DND-41 (cell line): Measurements from ENCODE around the gene FXYD2.

ENCODE experiments used
- ATAC-seq: fragments of 200-7000 bp; cut with Tn5 transposase; 3 replicates; pipeline ENCODE4 v1.9.1; 2021; ENCODE audit warnings: low read depth; ENCODE audit not compliant: insufficient read depth
- DNase-seq: peaks from one replicate; pipeline ENCODE4 v3.0.0-alpha.2; 2020
- H2AFZ ChIP-seq: 2 replicates; pipeline ENCODE4 v1.6.0; 2012; ENCODE audit warnings: low read depth, low read length
- H3K27ac ChIP-seq: 2 replicates; pipeline ENCODE4 v1.5.1; 2012; ENCODE audit warnings: low read length, inconsistent platforms
- H3K27me3 ChIP-seq: fragments of 200-600 bp; sonication (generic); 2 replicates; pipeline ENCODE4 v1.6.0; 2012; ENCODE audit warnings: low read length, mild to moderate bottlenecking, inconsistent platforms; ENCODE audit not compliant: insufficient read depth, poor library complexity
- H3K36me3 ChIP-seq: 2 replicates; pipeline ENCODE4 v1.5.1; 2012; ENCODE audit warnings: low read length, inconsistent platforms; ENCODE audit not compliant: insufficient read depth
- H3K4me1 ChIP-seq: 2 replicates; pipeline ENCODE4 v1.5.1; 2012; ENCODE audit warnings: mild to moderate bottlenecking, low read length; ENCODE audit not compliant: insufficient read depth
- H3K4me2 ChIP-seq: 2 replicates; pipeline ENCODE4 v1.6.0; 2012; ENCODE audit warnings: mild to moderate bottlenecking, moderate library complexity, low read length, inconsistent platforms; ENCODE audit not compliant: insufficient read depth
- H3K4me3 ChIP-seq, 2 experiments: fragments of 200-600 bp in 1 of 2; shearing (Covaris generic) in 1 of 2; 2 replicates each; pipeline ENCODE4 v1.5.1; 2012 to 2016; ENCODE audit warnings: inconsistent platforms in 2 of 2, low read length in 2 of 2, mild to moderate bottlenecking in 2 of 2, low read depth in 1 of 2, moderate library complexity in 1 of 2
- H3K79me2 ChIP-seq: 2 replicates; pipeline ENCODE4 v1.6.0; 2012; ENCODE audit warnings: low read length, inconsistent platforms; ENCODE audit not compliant: insufficient read depth
- H3K9ac ChIP-seq: 2 replicates; pipeline ENCODE4 v1.6.0; 2012; ENCODE audit warnings: low read depth, mild to moderate bottlenecking, inconsistent platforms, low read length, moderate library complexity
- H3K9me3 ChIP-seq: 2 replicates; pipeline ENCODE4 v1.5.1; 2012; ENCODE audit warnings: low read length, moderate library complexity, mild to moderate bottlenecking, inconsistent platforms; ENCODE audit not compliant: insufficient read depth, severe bottlenecking
- H4K20me1 ChIP-seq: 2 replicates; pipeline ENCODE4 v1.6.0; 2012; ENCODE audit warnings: low read length; ENCODE audit not compliant: insufficient read depth
- EZH2 ChIP-seq: IDR thresholded peaks from 3 replicates; pipeline ENCODE4 v1.6.1; 2012; ENCODE audit warnings: borderline replicate concordance, low read depth, mild to moderate bottlenecking, moderate library complexity, low read length, inconsistent platforms; ENCODE audit not compliant: severe bottlenecking
- TF ChIP-seq, protein P1 (sequence below): IDR thresholded peaks from 2 replicates; pipeline ENCODE4 v1.5.1; 2012; ENCODE audit warnings: borderline replicate concordance, low read length, moderate library complexity, mild to moderate bottlenecking; ENCODE audit not compliant: poor library complexity, severe bottlenecking; ENCODE audit errors: extremely low read depth

The FXYD2 gene

GRCh38 chr11:117849781-117850414 lies 25.4 kb upstream of the FXYD2 start:
- Histone ChIP-seq H4K20me1 (no peaks in the 10 kb centered on the region; the same call in 1 of the 2 replicates), H3K9ac (no peak overlapping the region), H3K9me3 (no peaks in the 10 kb centered on the region), H3K36me3 (peaks cover 16% of the 10 kb centered on the region; the same call in 1 of the 2 replicates), H3K4me3 (no peak overlapping the region), H3K27me3 (no peaks in the 10 kb centered on the region), H3K4me2 (no peak overlapping the region), H3K4me1 (no peaks in the 10 kb centered on the region), H2AFZ (no peak overlapping the region), H3K79me2 (peaks cover 43% of the 10 kb centered on the region), H3K27ac (no peak overlapping the region; the same call in 1 of the 2 replicates)
- ATAC-seq (no peak), DNase-seq (no peak)
- TF ChIP-seq, protein P1, sequence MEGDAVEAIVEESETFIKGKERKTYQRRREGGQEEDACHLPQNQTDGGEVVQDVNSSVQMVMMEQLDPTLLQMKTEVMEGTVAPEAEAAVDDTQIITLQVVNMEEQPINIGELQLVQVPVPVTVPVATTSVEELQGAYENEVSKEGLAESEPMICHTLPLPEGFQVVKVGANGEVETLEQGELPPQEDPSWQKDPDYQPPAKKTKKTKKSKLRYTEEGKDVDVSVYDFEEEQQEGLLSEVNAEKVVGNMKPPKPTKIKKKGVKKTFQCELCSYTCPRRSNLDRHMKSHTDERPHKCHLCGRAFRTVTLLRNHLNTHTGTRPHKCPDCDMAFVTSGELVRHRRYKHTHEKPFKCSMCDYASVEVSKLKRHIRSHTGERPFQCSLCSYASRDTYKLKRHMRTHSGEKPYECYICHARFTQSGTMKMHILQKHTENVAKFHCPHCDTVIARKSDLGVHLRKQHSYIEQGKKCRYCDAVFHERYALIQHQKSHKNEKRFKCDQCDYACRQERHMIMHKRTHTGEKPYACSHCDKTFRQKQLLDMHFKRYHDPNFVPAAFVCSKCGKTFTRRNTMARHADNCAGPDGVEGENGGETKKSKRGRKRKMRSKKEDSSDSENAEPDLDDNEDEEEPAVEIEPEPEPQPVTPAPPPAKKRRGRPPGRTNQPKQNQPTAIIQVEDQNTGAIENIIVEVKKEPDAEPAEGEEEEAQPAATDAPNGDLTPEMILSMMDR: no peak
- no peak for TF ChIP-seq EZH2

DNA sequence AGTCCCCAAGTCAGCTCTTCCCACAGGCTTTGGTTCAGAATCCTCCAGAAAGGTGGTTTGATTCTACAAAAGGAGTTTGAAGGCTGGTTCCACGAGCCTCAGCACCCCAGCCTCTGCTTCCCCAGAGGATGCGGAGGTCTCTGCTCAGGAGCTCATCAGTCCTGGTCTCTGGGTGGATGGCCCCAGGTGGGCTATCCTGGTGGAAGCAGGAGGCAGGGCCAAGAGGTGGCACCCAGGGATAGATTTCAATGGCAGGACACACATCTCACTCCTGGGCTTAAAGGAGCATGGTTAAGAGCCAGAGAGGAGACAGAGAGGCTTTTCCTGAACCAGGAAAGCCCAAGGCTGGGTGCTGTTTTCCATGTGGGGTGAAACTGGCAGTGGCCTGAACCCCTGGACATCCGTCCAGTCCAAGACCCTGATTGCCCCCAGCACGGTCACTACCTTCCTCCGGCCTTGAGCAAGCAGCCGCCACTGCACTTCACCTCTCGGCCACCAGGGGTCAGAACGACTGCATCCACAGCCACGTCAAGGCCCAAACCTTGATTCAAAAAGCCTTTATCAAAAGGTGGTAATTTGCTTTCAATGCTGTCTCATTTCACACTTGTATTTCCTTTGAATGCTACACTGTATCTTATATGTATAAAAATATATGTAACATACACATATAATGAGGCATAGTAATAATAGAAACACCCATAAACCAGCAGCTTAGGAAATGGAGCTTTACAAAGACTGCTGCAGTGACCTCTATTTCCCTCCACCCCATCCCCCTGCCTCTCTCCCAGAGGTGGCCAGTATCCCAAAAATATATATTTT lies 19.3 kb upstream of the FXYD2 start:
- peaks cover 41% of the 10 kb centered on the region for H3K36me3 ChIP-seq
- TF ChIP-seq EZH2: no peak
- TF ChIP-seq, protein P1: peak; percentile 98
- peaks cover 19% of the 10 kb centered on the region for H3K79me2 ChIP-seq
- H3K4me3 ChIP-seq: no peak overlapping the region
- peak; percentile 77 for ATAC-seq
- peaks cover 27% of the 10 kb centered on the region for H3K4me1 ChIP-seq
- H3K27ac ChIP-seq: peak overlapping the region; percentile 75
- no peak overlapping the region for H3K4me2 ChIP-seq
- peak; percentile 77 for DNase-seq
- no peaks in the 10 kb centered on the region for H3K9me3 ChIP-seq
- peak overlapping the region; percentile 25 for H3K9ac ChIP-seq
- H3K27me3 ChIP-seq: no peaks in the 10 kb centered on the region
- no peak overlapping the region for H2AFZ ChIP-seq
- no peaks in the 10 kb centered on the region for H4K20me1 ChIP-seq

DNA sequence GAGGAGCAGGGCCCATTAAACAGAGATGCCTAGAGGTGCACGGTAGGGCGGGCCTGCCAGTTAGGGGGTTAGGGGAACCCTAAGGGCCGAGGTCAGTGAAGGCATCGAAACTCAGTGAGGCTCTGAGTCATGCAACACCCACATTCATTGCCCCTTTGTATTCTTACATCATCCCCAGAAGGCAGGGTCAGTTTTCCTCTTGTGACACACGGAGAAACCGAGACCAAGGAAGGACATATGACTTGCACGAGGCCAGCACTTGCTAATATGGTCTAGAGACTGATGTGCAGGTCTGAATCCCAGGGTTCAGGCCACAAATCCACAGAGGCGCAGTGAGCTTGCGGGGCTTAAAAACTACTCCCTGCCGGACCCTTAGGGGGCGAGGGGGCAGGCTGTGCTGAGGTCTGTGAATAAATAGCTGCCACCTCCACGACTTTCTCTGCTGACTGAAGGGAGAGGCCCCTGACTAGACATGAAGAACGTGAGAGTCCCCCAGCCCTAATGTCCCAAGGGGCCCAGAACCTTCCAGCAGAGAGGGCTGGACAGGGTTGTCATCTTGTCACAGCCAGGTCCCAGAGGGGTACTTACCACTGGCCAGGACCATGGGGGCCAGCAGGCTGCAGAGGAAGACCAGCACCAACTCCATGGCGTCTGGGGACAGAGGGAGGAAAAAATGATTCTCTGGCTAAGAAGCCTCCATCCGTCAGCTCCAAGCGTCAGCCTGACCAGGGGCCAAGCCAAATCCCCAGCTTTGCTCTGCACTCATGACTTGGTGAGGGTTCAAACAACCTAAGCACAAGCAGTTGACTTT lies 17.8 kb upstream of the FXYD2 start:
- Histone ChIP-seq H3K27me3 (no peaks in the 10 kb centered on the region), H3K9ac (no peak overlapping the region), H3K4me1 (peaks cover 43% of the 10 kb centered on the region), H3K79me2 (peaks cover 19% of the 10 kb centered on the region), H3K9me3 (no peaks in the 10 kb centered on the region), H3K27ac (peak overlapping the region; percentile 75), H3K4me3 (no peak overlapping the region), H3K36me3 (peaks cover 53% of the 10 kb centered on the region), H2AFZ (no peak overlapping the region), H3K4me2 (no peak overlapping the region), H4K20me1 (no peaks in the 10 kb centered on the region)
- TF ChIP-seq, protein P1: no peak
- TF ChIP-seq EZH2: no peak
- DNase-seq (no peak), ATAC-seq (no peak)
